Measurements from ENCODE around the gene ERBB2.

Gene ERBB2

GRCh38 chr17:39699818-39700147 is at the start of gene ERBB2:
TSS of gene ERBB2 (plus strand) at chr17:39700064. CDS start at chr17:39700239, 175 bp downstream.
- peak within 1 kb of the TSS; percentile 71 for H3K4me3 ChIP-seq (ENCODE audit: low read length)
- TF ChIP-seq, protein P1, sequence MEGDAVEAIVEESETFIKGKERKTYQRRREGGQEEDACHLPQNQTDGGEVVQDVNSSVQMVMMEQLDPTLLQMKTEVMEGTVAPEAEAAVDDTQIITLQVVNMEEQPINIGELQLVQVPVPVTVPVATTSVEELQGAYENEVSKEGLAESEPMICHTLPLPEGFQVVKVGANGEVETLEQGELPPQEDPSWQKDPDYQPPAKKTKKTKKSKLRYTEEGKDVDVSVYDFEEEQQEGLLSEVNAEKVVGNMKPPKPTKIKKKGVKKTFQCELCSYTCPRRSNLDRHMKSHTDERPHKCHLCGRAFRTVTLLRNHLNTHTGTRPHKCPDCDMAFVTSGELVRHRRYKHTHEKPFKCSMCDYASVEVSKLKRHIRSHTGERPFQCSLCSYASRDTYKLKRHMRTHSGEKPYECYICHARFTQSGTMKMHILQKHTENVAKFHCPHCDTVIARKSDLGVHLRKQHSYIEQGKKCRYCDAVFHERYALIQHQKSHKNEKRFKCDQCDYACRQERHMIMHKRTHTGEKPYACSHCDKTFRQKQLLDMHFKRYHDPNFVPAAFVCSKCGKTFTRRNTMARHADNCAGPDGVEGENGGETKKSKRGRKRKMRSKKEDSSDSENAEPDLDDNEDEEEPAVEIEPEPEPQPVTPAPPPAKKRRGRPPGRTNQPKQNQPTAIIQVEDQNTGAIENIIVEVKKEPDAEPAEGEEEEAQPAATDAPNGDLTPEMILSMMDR (conservative IDR thresholded peaks at IDR 0.05; ENCODE audit: low read depth, low read length): no peak
- DNase-seq (ENCODE audit: low read depth): peak; percentile 44

- no peak overlapping the region for H3K4me3 ChIP-seq (ENCODE audit: low read length)
- no peak for DNase-seq (ENCODE audit: low read depth)
- TF ChIP-seq, protein P1 (conservative IDR thresholded peaks at IDR 0.05; ENCODE audit: low read depth, low read length): no peak
These were observed 49.7 kb upstream of the ERBB2 start for GRCh38 chr17:39650121-39650579.

DNA sequence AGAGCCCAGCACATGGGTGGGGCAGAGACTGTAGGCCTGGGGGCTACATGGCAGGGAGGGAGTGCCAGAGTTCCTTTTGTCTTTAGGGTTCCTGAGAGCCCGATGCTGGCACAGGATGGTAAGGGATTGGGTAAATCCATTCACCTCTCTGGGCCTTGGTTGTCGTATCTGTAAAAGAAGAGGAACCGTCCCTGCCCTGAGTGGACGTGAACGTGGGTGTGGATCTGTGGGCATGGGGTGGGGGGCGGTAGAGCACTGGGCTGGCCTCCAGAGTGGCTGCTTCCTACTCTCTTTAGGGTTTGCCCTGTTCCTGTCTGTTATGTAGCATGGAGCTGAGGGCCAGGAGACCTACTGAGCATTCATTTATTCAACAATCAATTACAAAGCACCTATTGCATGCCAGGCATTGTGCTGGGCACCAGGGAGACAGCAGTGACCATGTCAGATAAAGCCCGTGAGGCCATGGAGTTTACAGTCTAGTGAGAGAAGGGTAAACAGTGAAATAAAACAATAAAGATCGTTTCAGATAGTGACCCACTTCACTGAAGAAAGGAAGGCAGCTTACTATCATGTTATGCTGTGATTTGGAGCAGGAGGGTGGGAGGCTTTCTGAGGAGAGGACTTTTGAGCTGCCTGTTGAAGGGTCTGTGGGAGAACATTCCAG is 47.8 kb upstream of the ERBB2 start:
- no peak for DNase-seq (ENCODE audit: low read depth)
- TF ChIP-seq, protein P1 (conservative IDR thresholded peaks at IDR 0.05; ENCODE audit: low read depth, low read length): no peak
- H3K4me3 ChIP-seq (ENCODE audit: low read length): no peak overlapping the region

GRCh38 chr17:39652587-39653315 is 47.1 kb upstream of the ERBB2 start:
- no peak for DNase-seq (ENCODE audit: low read depth)
- TF ChIP-seq, protein P1 (conservative IDR thresholded peaks at IDR 0.05; ENCODE audit: low read depth, low read length): no peak
- H3K4me3 ChIP-seq (ENCODE audit: low read length): no peak overlapping the region

GRCh38 chr17:39653316-39653661 is 46.6 kb upstream of the ERBB2 start:
- H3K4me3 ChIP-seq (ENCODE audit: low read length): no peak overlapping the region
- DNase-seq (ENCODE audit: low read depth): no peak
- TF ChIP-seq, protein P1 (conservative IDR thresholded peaks at IDR 0.05; ENCODE audit: low read depth, low read length): no peak

DNA sequence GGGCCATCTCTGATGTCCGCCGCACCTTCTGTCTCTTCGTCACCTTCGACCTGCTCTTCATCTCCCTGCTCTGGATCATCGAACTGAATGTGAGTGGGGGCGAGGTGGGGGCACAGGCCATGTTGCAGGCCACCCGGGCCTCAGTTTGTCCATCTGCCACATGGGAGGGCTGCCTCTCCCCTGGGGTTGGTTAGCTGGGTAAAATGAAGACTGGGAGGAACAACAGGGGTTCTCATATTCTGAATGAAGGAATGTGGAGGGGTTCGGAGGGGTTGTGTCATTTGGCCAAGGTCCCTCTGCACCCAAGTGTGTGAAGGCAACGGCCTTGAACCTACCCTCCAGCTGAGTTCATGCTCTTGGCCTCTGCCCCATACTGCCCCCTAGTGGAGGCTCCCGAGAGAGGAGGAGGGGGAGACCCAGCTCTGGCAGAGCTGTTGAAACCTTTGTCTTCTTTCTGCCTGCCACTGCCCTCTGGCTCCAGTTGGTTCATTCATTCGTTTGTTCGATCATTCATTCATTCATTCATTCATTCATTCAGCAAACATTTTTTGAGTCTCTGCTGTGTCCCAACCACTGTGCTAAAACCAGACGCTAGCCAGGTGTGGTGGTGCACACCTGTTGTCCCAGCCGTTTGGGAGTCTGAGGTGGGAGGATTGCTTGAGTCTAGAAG is 46.1 kb upstream of the ERBB2 start:
- TF ChIP-seq, protein P1 (conservative IDR thresholded peaks at IDR 0.05; ENCODE audit: low read depth, low read length): peak; percentile 94
- no peak overlapping the region for H3K4me3 ChIP-seq (ENCODE audit: low read length)
- DNase-seq (ENCODE audit: low read depth): no peak

Data from retinal pigment epithelial cell (primary cell).